GM12878 (cell line): ENCODE measurements around the gene GDAP2. TPM values are rescaled to one million over a fixed set of nuclear protein-coding genes. Genes with fewer than 3 reads are reported as not detected.
A peak's percentile ranks its signal among the peaks of the same experiment; 100 is the strongest.

Experiments used
- ATAC-seq: fragments of 200-7000 bp; cut with Tn5 transposase; 3 replicates; pipeline ENCODE4 v1.9.1; 2020; ENCODE audit warnings: mild to moderate bottlenecking, moderate library complexity
- BruUV-seq: library from RNA; stranded (reverse); fragments of 400-500 nt; replicated peaks from 2 replicates; lab custom pipeline; 2021; lab: Mats Ljungman, UMichigan
- CTCF ChIA-PET: fragments of 300-600 bp; sonication (Branson Sonifier 250); formaldehyde crosslinking; extraction: SDS; loops from one replicate; lab custom pipeline; 2021; ENCODE audit warnings: inconsistent platforms; lab: Yijun Ruan, JAX
- POLR2A ChIA-PET: fragments of 350-600 bp; formaldehyde crosslinking; extraction: SDS; loops from one replicate; lab custom pipeline; 2021; ENCODE audit warnings: inconsistent platforms; lab: Charles Lee
- RAD21 ChIA-PET: fragments of 300-600 bp; sonication (Branson Sonifier 250); formaldehyde crosslinking; loops from one replicate; lab custom pipeline; 2023; ENCODE audit warnings: antibody characterized with exemption; ENCODE audit not compliant: unreplicated experiment; lab: Charles Lee
- SMC1A ChIA-PET: fragments of 300-600 bp; sonication (Branson Sonifier 250); formaldehyde crosslinking; loops from one replicate; lab custom pipeline; 2023; ENCODE audit not compliant: unreplicated experiment, uncharacterized antibody; lab: Charles Lee
- DNase-seq: peaks from one replicate; pipeline ENCODE4 v3.0.0-alpha.2; 2011; ENCODE audit warnings: low read depth, low spot score
- FAIRE-seq: peaks from 3 replicates; lab custom pipeline; 2011; peaks lifted over from hg19 to GRCh38; lab: Jason Lieb, UNC
- H2AFZ ChIP-seq: 2 replicates; pipeline ENCODE4 v1.6.0; 2011; ENCODE audit warnings: low read depth, low read length, control low read depth; ENCODE audit not compliant: control insufficient read depth
- H3K27ac ChIP-seq: 2 replicates; pipeline ENCODE4 v1.5.1; 2011; ENCODE audit warnings: control low read depth; ENCODE audit not compliant: control insufficient read depth, insufficient read depth
- H3K27me3 ChIP-seq, 2 experiments: replicated peaks in 1 of 2; 2 replicates each; pipeline versions ENCODE4 v1.6.0 to v1.6.1; 2011; ENCODE audit warnings: low read length in 1 of 2; ENCODE audit not compliant: control insufficient read depth in 2 of 2, insufficient read depth in 2 of 2
- H3K36me3 ChIP-seq, 2 experiments: 2 replicates each; pipeline ENCODE4 v1.5.1; 2011; ENCODE audit warnings: low read length in 1 of 2; ENCODE audit not compliant: control insufficient read depth in 2 of 2, insufficient read depth in 2 of 2
- H3K4me1 ChIP-seq: 2 replicates; pipeline ENCODE4 v1.6.1; 2011; ENCODE audit warnings: mild to moderate bottlenecking, low read length, moderate library complexity, mixed read lengths; ENCODE audit not compliant: control insufficient read depth, insufficient read depth
- H3K4me2 ChIP-seq: 2 replicates; pipeline ENCODE4 v1.6.0; 2011; ENCODE audit warnings: control low read depth; ENCODE audit not compliant: control insufficient read depth, insufficient read depth
- H3K4me3 ChIP-seq: fragments of 200-600 bp; sonication (generic); 2 replicates; pipeline ENCODE4 v1.5.1; 2016
- H3K79me2 ChIP-seq: 2 replicates; pipeline ENCODE4 v1.6.0; 2011; ENCODE audit warnings: low read length; ENCODE audit not compliant: control insufficient read depth, insufficient read depth
- H3K9ac ChIP-seq: 2 replicates; pipeline ENCODE4 v1.8.0; 2011; ENCODE audit warnings: low read length, control low read depth, mixed read lengths; ENCODE audit not compliant: control insufficient read depth, insufficient read depth
- H3K9me3 ChIP-seq: replicated peaks from 3 replicates; pipeline ENCODE4 v1.5.1; 2011; ENCODE audit warnings: mild to moderate bottlenecking, low read length; ENCODE audit not compliant: control insufficient read depth, insufficient read depth
- H4K20me1 ChIP-seq: 2 replicates; pipeline ENCODE4 v1.6.0; 2011; ENCODE audit not compliant: control insufficient read depth, insufficient read depth
- CTCF ChIP-seq, 3 experiments: IDR thresholded peaks in 2 of 3; conservative IDR thresholded peaks in 1 of 3; 2 replicates each; pipeline ENCODE4 v1.5.1; 2011; ENCODE audit warnings: low read depth in 3 of 3, low read length in 3 of 3, mild to moderate bottlenecking in 3 of 3, control low read depth in 2 of 3, moderate library complexity in 2 of 3, inconsistent platforms in 1 of 3, mixed read lengths in 1 of 3; ENCODE audit not compliant: control insufficient read depth in 2 of 3, insufficient read depth in 1 of 3; ENCODE audit errors: extremely low read depth in 1 of 3
- MXI1 ChIP-seq: fragments of 150-350 bp; IDR thresholded peaks from 2 replicates; pipeline ENCODE4 v1.6.1; 2011; ENCODE audit warnings: low read depth, mild to moderate bottlenecking, inconsistent platforms, low read length, improper control_type of control experiment
- RELA ChIP-seq: fragments of 450-650 bp; IDR thresholded peaks from 2 replicates; pipeline ENCODE4 v1.8.0; 2014; ENCODE audit warnings: borderline replicate concordance; ENCODE audit not compliant: partially characterized antibody
- ZZZ3 ChIP-seq: IDR thresholded peaks from 2 replicates; pipeline ENCODE4 v1.6.1; 2011; ENCODE audit warnings: low read depth; ENCODE audit not compliant: control insufficient read depth, insufficient read length
- WGBS: methylation state at CpG from one replicate; pipeline ENCODE4 v1.1.6; 2016; ENCODE audit warnings: low lambda C conversion rate; ENCODE audit not compliant: insufficient replicate concordance, insufficient coverage; ENCODE audit errors: missing lambda C conversion rate; 5-methylcytosine and 5-hydroxymethylcytosine counted together
- in situ Hi-C: fragments of 300-500 bp; cut with MboI; formaldehyde crosslinking; loops from 9 replicates; pipeline ENCODE4 v1.14.3; 2018; ENCODE audit warnings: mixed read lengths
- intact Hi-C: fragments of 100-400 bp; cut with micrococcal nuclease; formaldehyde crosslinking; loops from one replicate; pipeline ENCODE4 v1.14.2; 2022; ENCODE audit not compliant: unreplicated experiment
- polyA plus RNA-seq, 11 experiments: library from polyadenylated mRNA; depleted of rRNA in 4 of 11; unstranded in 6 of 11; stranded (reverse) in 5 of 11; fragments of >200 nt; fragmentation: Nextera tagmentation in 4 of 11; fragmentation: Illumina TruSeq in 1 of 11; extraction: Ambion mirVana in 4 of 11; extraction: Trizol in 1 of 11; gene quantifications; 1 replicate in 1 of 11; 2 replicates in 10 of 11; pipeline versions ENCODE4 v1.2.1 to v1.2.3, GENCODE V29; 2011 to 2016; ENCODE audit warnings: inconsistent platforms in 2 of 11, missing spikeins in 2 of 11, low read depth in 1 of 11
- total RNA-seq, 4 experiments: library from RNA; depleted of rRNA in 3 of 4; stranded (reverse); fragments of >200 nt in 3 of 4; fragmentation: Illumina TruSeq in 1 of 4; extraction: Trizol in 1 of 4; gene quantifications; 2 replicates each; pipeline versions ENCODE4 v1.2.1 to v1.2.3, GENCODE V29; 2013 to 2021
- TF ChIP-seq, protein P1 (sequence below): IDR thresholded peaks from 2 replicates; pipeline ENCODE4 v1.6.1; 2011; ENCODE audit warnings: mild to moderate bottlenecking, low read depth, low read length, moderate library complexity; ENCODE audit not compliant: insufficient replicate concordance

The GDAP2 gene
- total and polyA plus RNA-seq, 10 of the 15 experiments (the other 5 are each of a cell fraction or from before 2014, with no cell fraction given): 2.6 to 19.2 (median 11.4) TPM

- ChIA-PET RAD21 (no interaction called here), SMC1A (no interaction called here), POLR2A (no interaction called here), CTCF (interaction anchor here (0.7 kb wide), 2 partner anchors 51 to 54 kb away, joined by 3 to 5 read pairs; no protein-coding TSS in a partner anchor)
- Histone ChIP-seq H3K27ac (no peak overlapping the region), H3K27me3 (no peaks in the 10 kb centered on the region), H4K20me1 (no peaks in the 10 kb centered on the region), H3K9me3 (no peaks in the 10 kb centered on the region; the same call in 2 of the 3 replicates), H3K9ac (no peak overlapping the region), H3K79me2 (no peaks in the 10 kb centered on the region), H2AFZ (no peak overlapping the region), H3K4me2 (no peak overlapping the region), H3K4me3 (no peak overlapping the region), H3K36me3 (no peaks in the 10 kb centered on the region), H3K4me1 (no peaks in the 10 kb centered on the region)
- 42% methylated on average over 3 of the region's 3 CpGs for WGBS
- ATAC-seq (no peak), DNase-seq (no peak), FAIRE-seq (no peak)
- intact Hi-C loops (no loop called here), in situ Hi-C loops (no loop called here)
- TF ChIP-seq CTCF (IDR thresholded peaks at IDR 0.05 in 2 of 3, conservative IDR thresholded peaks at IDR 0.05 in 1 of 3; ENCODE audit: control insufficient read depth in 2 of 3, extremely low read depth in 1 of 3, insufficient read depth in 1 of 3, low read depth in 3 of 3, low read length in 3 of 3) (peak in 1 of 3 experiments; percentile 6; a peak in 1 of 6 replicates), RELA (no peak), MXI1 (no peak), ZZZ3 (no peak)
- TF ChIP-seq, protein P1, sequence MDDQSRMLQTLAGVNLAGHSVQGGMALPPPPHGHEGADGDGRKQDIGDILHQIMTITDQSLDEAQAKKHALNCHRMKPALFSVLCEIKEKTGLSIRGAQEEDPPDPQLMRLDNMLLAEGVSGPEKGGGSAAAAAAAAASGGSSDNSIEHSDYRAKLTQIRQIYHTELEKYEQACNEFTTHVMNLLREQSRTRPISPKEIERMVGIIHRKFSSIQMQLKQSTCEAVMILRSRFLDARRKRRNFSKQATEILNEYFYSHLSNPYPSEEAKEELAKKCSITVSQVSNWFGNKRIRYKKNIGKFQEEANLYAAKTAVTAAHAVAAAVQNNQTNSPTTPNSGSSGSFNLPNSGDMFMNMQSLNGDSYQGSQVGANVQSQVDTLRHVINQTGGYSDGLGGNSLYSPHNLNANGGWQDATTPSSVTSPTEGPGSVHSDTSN: no peak
- no TSS peak for BruUV-seq
Observed at GRCh38 chr1:117842408-117843170, 86.8 kb downstream of the GDAP2 start.
